Activated T-cell treated with anti-CD3 and anti-CD28 coated beads for 24 hours (primary cell): ENCODE data around the gene CGB2.
A peak's percentile ranks its signal among the peaks of the same experiment; 100 is the strongest.
"Not testable (repeated sequence)": the region's sequence is repeated elsewhere in the genome, so short reads cannot be mapped to it uniquely, and the experiment has no call there.

Experiments
- DNase-seq: peaks from one replicate; pipeline ENCODE4 v3.0.0-alpha.2; 2020; ENCODE audit warnings: low read depth

CGB2 gene

GRCh38 chr19:49038111-49038510 lies 6.4 kb downstream of the CGB2 start:
- DNase-seq = not testable (repeated sequence)

DNA sequence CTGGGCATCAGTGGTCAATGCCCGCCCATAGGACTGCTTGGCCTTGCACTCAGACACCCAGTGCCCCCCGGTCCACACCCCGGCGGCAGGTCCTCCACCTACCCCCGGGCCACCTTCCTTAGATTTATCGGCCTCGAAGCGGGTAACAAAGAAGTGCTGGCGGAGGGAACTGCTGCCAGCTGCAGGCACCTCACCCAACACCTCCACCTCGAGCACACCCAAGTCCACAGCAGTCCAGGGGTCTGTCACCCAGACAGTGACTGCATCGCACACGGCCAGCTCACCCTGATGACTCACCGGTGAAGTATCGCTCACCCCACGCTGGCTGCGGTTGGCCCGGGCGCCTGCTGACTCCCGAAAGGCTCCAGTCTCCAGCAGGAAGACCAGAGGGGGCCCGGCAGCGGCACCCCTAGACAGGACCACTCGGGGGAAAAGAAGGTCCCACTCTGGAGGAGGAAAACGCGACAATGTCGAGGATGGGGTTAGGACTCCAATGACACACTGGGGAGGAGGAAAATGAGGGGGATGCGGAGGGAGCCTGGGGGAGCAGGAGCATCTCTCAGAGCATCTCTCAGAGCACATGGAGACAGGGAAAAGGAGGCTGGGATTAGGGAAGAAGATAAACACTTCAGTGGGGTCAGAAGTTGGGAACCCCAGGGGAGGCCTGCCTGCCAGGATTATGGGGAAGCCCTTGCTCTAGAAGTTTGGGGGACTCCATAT lies 7.0 kb downstream of the CGB2 start:
- not testable (repeated sequence) for DNase-seq

GRCh38 chr19:49039736-49040135 lies 8.0 kb downstream of the CGB2 start:
- not testable (repeated sequence) for DNase-seq

DNA sequence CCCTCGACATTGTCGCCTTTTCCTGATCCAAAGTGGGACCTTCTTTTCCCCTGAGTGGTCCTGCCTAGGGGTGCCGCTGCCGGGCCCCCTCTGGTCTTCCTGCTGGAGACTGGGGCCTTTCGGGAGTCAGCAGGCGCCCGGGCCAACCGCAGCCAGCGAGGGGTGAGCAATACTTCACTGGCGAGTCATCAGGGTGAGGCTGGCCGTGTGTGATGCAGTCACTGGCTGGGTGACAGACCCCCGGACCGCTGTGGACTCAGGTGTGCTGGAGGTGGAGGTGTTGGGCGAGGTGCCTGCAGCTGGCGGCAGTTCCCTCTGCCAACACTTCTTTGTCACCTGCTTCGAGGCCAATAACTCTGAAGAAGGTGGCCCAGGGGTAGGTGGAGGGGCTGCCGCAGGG lies 10.5 kb downstream of the CGB2 start:
- no peak for DNase-seq

GRCh38 chr19:49042666-49043065 lies 11.0 kb downstream of the CGB2 start:
- not testable (repeated sequence) for DNase-seq

DNA sequence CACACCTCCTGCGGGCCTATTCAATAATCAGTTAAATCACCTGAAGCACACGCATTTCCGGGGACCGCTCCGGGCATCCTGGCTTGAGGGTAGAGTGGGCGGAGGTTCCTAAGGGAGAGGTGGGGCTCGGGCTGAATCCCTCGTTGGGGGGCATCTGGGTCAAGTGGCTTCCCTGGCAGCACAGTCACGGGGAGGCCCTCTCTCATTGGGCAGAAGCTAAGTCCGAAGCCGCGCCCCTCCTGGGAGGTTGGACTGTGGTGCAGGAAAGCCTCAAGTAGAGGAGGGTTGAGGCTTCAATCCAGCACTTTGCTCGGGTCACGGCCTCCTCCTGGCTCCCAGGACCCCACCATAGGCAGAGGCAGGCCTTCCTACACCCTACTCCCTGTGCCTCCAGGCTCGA lies 11.9 kb downstream of the CGB2 start, which contains the start of gene CGB5:
Gene CGB5 (plus strand): TSS at position 301 of the 400 bp plus-strand sequence. CDS start 362 bp downstream, outside the sequence.
- DNase-seq = not testable (repeated sequence)

- DNase-seq = not testable (repeated sequence)
Observed at GRCh38 chr19:49049011-49049410, 17.3 kb downstream of the CGB2 start, which contains the start of gene CGB8. TSS of gene CGB8 (minus strand) at chr19:49049111. CDS start at chr19:49048739, 372 bp downstream.

GRCh38 chr19:49049834-49050233 lies 18.1 kb downstream of the CGB2 start:
- not testable (repeated sequence) for DNase-seq

- not testable (repeated sequence) for DNase-seq
Observed at GRCh38 chr19:49050376-49051033, 18.8 kb downstream of the CGB2 start.

GRCh38 chr19:49056101-49056901 lies 24.6 kb downstream of the CGB2 start:
- DNase-seq = peak; percentile 27

DNA sequence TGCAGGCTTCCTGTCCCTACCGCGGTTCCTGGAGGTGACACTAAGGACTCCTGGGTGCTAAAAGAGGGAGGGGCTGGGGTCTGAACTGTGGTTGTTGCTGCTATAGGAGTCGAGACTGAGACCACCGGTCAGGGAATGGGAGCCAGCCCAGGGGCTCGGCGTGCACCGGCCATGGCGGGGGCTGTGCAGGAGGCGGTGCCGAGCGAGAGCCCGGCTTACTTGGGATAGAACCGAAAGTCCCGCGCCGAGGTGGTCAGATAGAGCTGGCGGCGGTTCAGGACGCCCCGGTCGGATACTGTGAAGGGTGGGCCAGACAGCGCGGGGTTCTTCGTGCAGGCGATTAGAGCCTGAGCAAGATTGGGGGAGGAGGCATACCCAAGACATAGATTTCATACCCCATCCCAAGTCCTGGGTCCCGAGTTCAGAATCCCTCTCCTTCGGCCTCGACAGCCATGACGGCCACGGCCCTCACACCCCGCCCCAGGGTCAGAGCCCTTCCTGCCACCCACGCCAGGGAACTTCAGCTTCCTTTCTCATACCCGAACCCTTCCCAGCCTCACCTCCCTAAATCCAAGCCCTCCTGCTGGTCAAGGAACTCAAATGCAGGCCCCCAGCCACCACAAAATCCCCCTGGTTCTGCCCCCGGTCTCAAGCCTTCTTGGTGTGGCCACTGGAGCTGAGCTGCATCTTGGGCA lies 25.4 kb downstream of the CGB2 start:
- DNase-seq = not testable (repeated sequence)

DNA sequence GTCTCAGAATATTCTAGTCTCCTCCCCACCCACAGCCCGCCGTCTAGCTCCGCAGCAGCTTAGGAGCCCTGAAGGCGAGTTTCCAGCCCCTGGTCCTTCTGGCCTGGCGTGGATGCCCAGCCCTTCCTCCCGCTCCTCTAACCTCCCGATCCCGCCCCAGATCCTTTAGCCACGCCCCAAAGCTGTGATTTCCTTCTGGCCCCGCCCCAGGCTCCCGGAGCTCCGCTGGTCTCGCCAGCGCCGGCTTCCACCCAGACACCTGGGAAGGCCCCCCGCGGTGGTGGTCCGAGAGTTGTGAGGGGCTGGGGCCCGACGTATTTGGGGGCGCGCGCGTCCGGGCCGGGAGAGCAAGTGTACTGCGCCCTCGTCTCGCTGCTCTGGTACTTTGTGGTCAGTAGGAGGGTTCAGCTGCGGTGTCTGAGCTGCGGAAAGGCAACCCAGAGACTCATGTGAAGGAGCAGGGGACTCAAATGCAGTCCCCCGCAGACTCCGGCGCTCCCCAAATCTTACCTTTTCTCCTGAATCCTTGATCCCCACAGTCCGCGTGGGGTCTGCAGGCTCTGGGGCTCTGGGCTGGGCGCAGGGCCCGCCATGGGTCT lies 26.0 kb downstream of the CGB2 start, which contains the start of gene CGB7:
Gene CGB7 (minus strand): TSS at position 114 of the 599 bp plus-strand sequence. CDS start 2,374 bp downstream, outside the sequence.
- DNase-seq = peak; percentile 26

GRCh38 chr19:49058562-49058961 lies 26.9 kb downstream of the CGB2 start:
- DNase-seq = no peak

DNA sequence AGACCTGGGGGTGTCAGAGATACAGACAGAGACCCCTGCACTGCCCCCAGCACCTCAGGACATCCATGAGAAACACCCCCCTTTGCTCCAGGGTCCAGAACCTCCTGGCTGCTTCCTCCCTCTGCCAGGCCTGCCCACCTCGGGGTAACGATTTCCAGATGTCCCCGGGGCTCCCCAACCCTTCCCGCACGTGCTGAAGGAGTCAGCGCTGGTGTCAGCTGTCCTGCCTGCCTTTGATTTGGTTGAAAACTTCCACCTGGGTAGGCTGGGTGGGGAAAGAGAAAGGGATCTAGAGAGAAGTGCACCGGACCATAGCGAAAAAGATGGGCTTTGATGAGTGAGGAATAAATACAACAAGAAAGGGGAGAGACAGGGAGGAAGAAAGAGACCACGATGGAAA lies 27.4 kb downstream of the CGB2 start:
- DNase-seq = no peak

DNA sequence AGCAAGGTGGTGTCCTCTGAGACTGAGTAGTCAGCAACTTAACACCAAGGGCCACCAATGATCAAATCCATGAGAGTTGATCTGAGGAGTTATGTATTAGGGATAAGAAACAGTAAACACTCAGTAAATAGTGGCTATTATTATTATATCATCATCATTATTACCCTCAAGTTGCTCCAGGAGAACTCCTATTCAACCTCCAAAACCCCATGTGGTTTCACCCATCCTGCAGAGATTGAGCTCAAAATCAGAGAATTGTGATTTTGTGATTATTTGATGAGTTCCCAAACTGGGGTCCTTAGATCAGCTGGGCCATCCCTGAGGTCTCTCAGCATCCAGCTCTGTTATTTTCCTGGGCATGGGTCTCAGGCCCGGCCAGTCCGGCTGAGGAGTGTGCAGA lies 29.3 kb downstream of the CGB2 start:
- DNase-seq = no peak

GRCh38 chr19:49061445-49061844 lies 29.8 kb downstream of the CGB2 start:
- DNase-seq = no peak

DNA sequence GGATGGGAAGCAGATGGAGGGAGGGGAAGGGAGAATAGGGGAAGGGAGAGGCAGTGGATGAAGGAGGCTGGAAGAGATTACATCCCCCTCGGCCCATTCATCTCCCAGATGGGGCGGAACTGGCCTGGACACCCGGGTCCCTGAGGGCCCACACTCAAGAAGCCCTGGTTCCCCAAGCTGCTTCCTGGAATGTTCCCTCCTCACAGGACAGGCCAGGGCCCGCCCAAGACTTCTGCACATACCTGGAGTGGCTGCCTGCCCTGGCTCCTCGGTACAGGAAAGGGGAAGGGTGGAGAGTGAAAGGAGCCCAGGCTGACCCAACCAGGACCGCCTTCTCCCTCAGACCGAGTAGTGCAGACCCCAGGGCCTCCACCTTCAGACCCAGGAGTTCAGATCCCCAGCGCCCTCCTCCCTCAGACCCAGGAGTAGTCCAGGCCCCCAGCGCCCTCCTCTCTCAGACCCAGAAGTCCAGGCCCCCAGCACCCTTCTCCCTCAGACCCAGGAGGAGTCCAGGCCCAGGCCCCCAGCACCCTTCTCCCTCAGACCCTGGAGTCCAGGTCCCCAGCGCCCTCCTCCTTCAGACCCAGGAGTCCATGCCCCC lies 32.4 kb downstream of the CGB2 start:
- DNase-seq = no peak

- DNase-seq = no peak
Observed at GRCh38 chr19:49064768-49065611, 33.3 kb downstream of the CGB2 start, which contains the start of gene NTF4. TSS of gene NTF4 (minus strand) at chr19:49064818. CDS start at chr19:49061997, 2,821 bp downstream.

- DNase-seq = no peak
Observed at GRCh38 chr19:49065905-49066512, 34.3 kb downstream of the CGB2 start.
